Mesendoderm (in vitro differentiated cells): ENCODE data around the gene COL18A1.

Experiments
- DNase-seq: peaks from one replicate; pipeline ENCODE4 v3.0.0; 2013
- H2AK5ac ChIP-seq: 2 replicates; pipeline ENCODE4 v1.6.1; 2013; ENCODE audit warnings: low read length, inconsistent platforms
- H2BK120ac ChIP-seq: 2 replicates; pipeline ENCODE4 v1.6.1; 2013; ENCODE audit warnings: low read depth, mild to moderate bottlenecking, low read length, moderate library complexity, mixed read lengths
- H2BK15ac ChIP-seq: replicated peaks from 2 replicates; pipeline ENCODE4 v1.6.1; 2013; ENCODE audit warnings: low read depth, mild to moderate bottlenecking, moderate library complexity
- H2BK5ac ChIP-seq: 2 replicates; pipeline ENCODE4 v1.6.1; 2013; ENCODE audit warnings: low read length, inconsistent platforms
- H3K18ac ChIP-seq: 2 replicates; pipeline ENCODE4 v1.6.1; 2013; ENCODE audit warnings: mild to moderate bottlenecking, low read length, mixed read lengths
- H3K23ac ChIP-seq: one replicate; pipeline ENCODE4 v1.6.1; 2013; ENCODE audit warnings: low read length
- H3K27ac ChIP-seq: 2 replicates; pipeline ENCODE4 v1.5.1; 2013; ENCODE audit warnings: low read depth, mild to moderate bottlenecking, inconsistent platforms, low read length, moderate library complexity
- H3K27me3 ChIP-seq: 2 replicates; pipeline ENCODE4 v1.6.1; 2013; ENCODE audit warnings: low read length, control low read depth, mild to moderate bottlenecking, inconsistent platforms; ENCODE audit not compliant: insufficient read depth, poor library complexity
- H3K36me3 ChIP-seq: 2 replicates; pipeline ENCODE4 v1.6.1; 2013; ENCODE audit warnings: low read length, inconsistent platforms; ENCODE audit not compliant: control insufficient read depth, insufficient read depth
- H3K4ac ChIP-seq: one replicate; pipeline ENCODE4 v1.6.1; 2013; ENCODE audit warnings: low read depth, mild to moderate bottlenecking, low read length, moderate library complexity
- H3K4me1 ChIP-seq: 2 replicates; pipeline ENCODE4 v1.6.1; 2013; ENCODE audit warnings: low read depth, low read length, inconsistent platforms; ENCODE audit not compliant: control insufficient read depth
- H3K4me2 ChIP-seq: 2 replicates; pipeline ENCODE4 v1.6.1; 2013; ENCODE audit warnings: low read length
- H3K4me3 ChIP-seq: 2 replicates; pipeline ENCODE4 v1.5.1; 2013; ENCODE audit warnings: mild to moderate bottlenecking, low read length
- H3K56ac ChIP-seq: one replicate; pipeline ENCODE4 v1.6.1; 2013; ENCODE audit warnings: low read length
- H3K79me1 ChIP-seq: 2 replicates; pipeline ENCODE4 v1.6.1; 2013; ENCODE audit warnings: low read length, inconsistent platforms
- H3K79me2 ChIP-seq: 2 replicates; pipeline ENCODE4 v1.6.1; 2013; ENCODE audit warnings: mild to moderate bottlenecking, low read length; ENCODE audit not compliant: control insufficient read depth, insufficient read depth
- H3K9ac ChIP-seq: 2 replicates; pipeline ENCODE4 v1.6.1; 2013; ENCODE audit warnings: low read length, inconsistent platforms
- H4K5ac ChIP-seq: one replicate; pipeline ENCODE4 v1.6.1; 2013; ENCODE audit warnings: low read length
- H4K8ac ChIP-seq: one replicate; pipeline ENCODE4 v1.6.1; 2013; ENCODE audit warnings: low read depth, mild to moderate bottlenecking, control low read depth, low read length, moderate library complexity
- WGBS: extraction: QIAGEN DNeasy Blood & Tissue Kit; methylation state at CpG from one replicate; pipeline ENCODE4 v1.1.7; 2013; ENCODE audit warnings: low lambda C conversion rate, missing lambda C conversion rate; ENCODE audit not compliant: insufficient coverage; ENCODE audit errors: extremely low coverage; 5-methylcytosine and 5-hydroxymethylcytosine counted together

COL18A1 gene

GRCh38 chr21:45482899-45483821, 78.2 kb downstream of the COL18A1 start:
- WGBS, result no CpG with 5 or more reads among the region's 40 CpGs
- Histone ChIP-seq H3K27me3 (no peaks in the 10 kb centered on the region), H3K4me3 (no peak overlapping the region), H3K56ac (no peak overlapping the region), H2BK15ac (no peak overlapping the region), H4K8ac (no peak overlapping the region), H3K27ac (no peak overlapping the region), H2BK5ac (no peak overlapping the region), H3K36me3 (peaks cover 12% of the 10 kb centered on the region), H3K23ac (no peak overlapping the region), H3K79me2 (no peaks in the 10 kb centered on the region), H2BK120ac (no peak overlapping the region), H3K9ac (no peak overlapping the region), H2AK5ac (no peak overlapping the region), H4K5ac (no peak overlapping the region), H3K4ac (no peak overlapping the region), H3K79me1 (peaks cover 2% of the 10 kb centered on the region), H3K4me2 (no peak overlapping the region), H3K4me1 (no peaks in the 10 kb centered on the region), H3K18ac (no peak overlapping the region)
- DNase-seq, result no peak

GRCh38 chr21:45484318-45484717, 79.4 kb downstream of the COL18A1 start:
- no peak overlapping the region for H4K8ac ChIP-seq
- H3K4me1 ChIP-seq, result no peaks in the 10 kb centered on the region
- no peak overlapping the region for H2BK5ac ChIP-seq
- no peak overlapping the region for H3K27ac ChIP-seq
- H3K4me2 ChIP-seq, result no peak overlapping the region
- H3K4me3 ChIP-seq, result no peak overlapping the region
- WGBS, result no CpG with 5 or more reads among the region's 6 CpGs
- H3K36me3 ChIP-seq, result peaks cover 7% of the 10 kb centered on the region
- H3K79me2 ChIP-seq, result no peaks in the 10 kb centered on the region
- no peak overlapping the region for H2AK5ac ChIP-seq
- H3K23ac ChIP-seq, result no peak overlapping the region
- no peak overlapping the region for H4K5ac ChIP-seq
- no peak overlapping the region for H3K18ac ChIP-seq
- DNase-seq, result no peak
- no peaks in the 10 kb centered on the region for H3K27me3 ChIP-seq
- no peak overlapping the region for H2BK120ac ChIP-seq
- H3K79me1 ChIP-seq, result no peaks in the 10 kb centered on the region
- no peak overlapping the region for H2BK15ac ChIP-seq
- H3K4ac ChIP-seq, result no peak overlapping the region
- H3K9ac ChIP-seq, result no peak overlapping the region
- H3K56ac ChIP-seq, result no peak overlapping the region

GRCh38 chr21:45485686-45486442, 80.9 kb downstream of the COL18A1 start:
- no CpG with 5 or more reads among the region's 25 CpGs for WGBS
- no peak for DNase-seq
- no peaks in the 10 kb centered on the region for H3K4me1 ChIP-seq

GRCh38 chr21:45486443-45487160, 81.6 kb downstream of the COL18A1 start:
- H4K8ac ChIP-seq, result no peak overlapping the region
- H3K4me1 ChIP-seq, result no peaks in the 10 kb centered on the region
- H3K79me1 ChIP-seq, result no peaks in the 10 kb centered on the region
- H3K27me3 ChIP-seq, result no peaks in the 10 kb centered on the region
- no peak overlapping the region for H2AK5ac ChIP-seq
- H2BK5ac ChIP-seq, result no peak overlapping the region
- H3K56ac ChIP-seq, result no peak overlapping the region
- H3K4me2 ChIP-seq, result no peak overlapping the region
- H3K23ac ChIP-seq, result no peak overlapping the region
- DNase-seq, result no peak
- no CpG with 5 or more reads among the region's 29 CpGs for WGBS
- H3K9ac ChIP-seq, result no peak overlapping the region
- no peak overlapping the region for H4K5ac ChIP-seq
- no peak overlapping the region for H2BK15ac ChIP-seq
- H3K79me2 ChIP-seq, result no peaks in the 10 kb centered on the region
- peaks cover 6% of the 10 kb centered on the region for H3K36me3 ChIP-seq
- H3K27ac ChIP-seq, result no peak overlapping the region
- H2BK120ac ChIP-seq, result no peak overlapping the region
- H3K4me3 ChIP-seq, result no peak overlapping the region
- no peak overlapping the region for H3K4ac ChIP-seq
- no peak overlapping the region for H3K18ac ChIP-seq

More at GRCh38 chr21:45485686-45486442, 80.9 kb downstream of the COL18A1 start:
- H3K79me1 ChIP-seq, result no peaks in the 10 kb centered on the region
- no peak overlapping the region for H3K56ac ChIP-seq
- H3K4ac ChIP-seq, result no peak overlapping the region
- no peak overlapping the region for H2AK5ac ChIP-seq
- H4K8ac ChIP-seq, result no peak overlapping the region
- H3K4me3 ChIP-seq, result no peak overlapping the region
- no peak overlapping the region for H2BK15ac ChIP-seq
- H4K5ac ChIP-seq, result no peak overlapping the region
- H3K4me2 ChIP-seq, result no peak overlapping the region
- no peaks in the 10 kb centered on the region for H3K79me2 ChIP-seq
- H3K36me3 ChIP-seq, result peaks cover 6% of the 10 kb centered on the region
- no peak overlapping the region for H2BK120ac ChIP-seq
- no peak overlapping the region for H3K18ac ChIP-seq
- no peak overlapping the region for H2BK5ac ChIP-seq
- no peaks in the 10 kb centered on the region for H3K27me3 ChIP-seq
- no peak overlapping the region for H3K9ac ChIP-seq
- H3K27ac ChIP-seq, result no peak overlapping the region
- no peak overlapping the region for H3K23ac ChIP-seq

GRCh38 chr21:45487161-45487806, 82.3 kb downstream of the COL18A1 start:
- Histone ChIP-seq H3K79me1 (no peaks in the 10 kb centered on the region), H3K56ac (no peak overlapping the region), H3K4me2 (no peak overlapping the region), H3K4me3 (no peak overlapping the region), H3K9ac (no peak overlapping the region), H3K4ac (no peak overlapping the region), H4K5ac (no peak overlapping the region), H2BK15ac (no peak overlapping the region), H4K8ac (no peak overlapping the region), H2BK120ac (no peak overlapping the region), H3K23ac (no peak overlapping the region), H3K36me3 (peaks cover 6% of the 10 kb centered on the region), H2BK5ac (no peak overlapping the region), H3K27ac (no peak overlapping the region), H3K4me1 (no peaks in the 10 kb centered on the region), H2AK5ac (no peak overlapping the region), H3K79me2 (no peaks in the 10 kb centered on the region), H3K18ac (no peak overlapping the region), H3K27me3 (no peaks in the 10 kb centered on the region)
- WGBS, result no CpG with 5 or more reads among the region's 33 CpGs
- DNase-seq, result no peak
